ENCODE results near the gene BROX.
"Not testable (repeated sequence)": the region's sequence is repeated elsewhere in the genome, so short reads cannot be mapped to it uniquely, and the experiment has no call there.

Gene BROX

GRCh38 chr1:222739929-222740328, 27.6 kb downstream of the BROX start:
- no peak for TF ChIP-seq CTCF (IDR thresholded peaks at IDR 0.05; ENCODE audit: extremely low read depth, insufficient read depth, missing control alignments)
- in situ Hi-C loops (cut with MboI; ENCODE audit: low pct_unique_long_range_greater_than_20kb, low sequenced_read_pairs, unreplicated experiment) = no loop called here
- no peak for DNase-seq (ENCODE audit: low spot score)

- DNase-seq (ENCODE audit: low spot score) = not testable (repeated sequence)
These were observed 29.5 kb downstream of the BROX start for GRCh38 chr1:222741630-222742457.

GRCh38 chr1:222749927-222750326, 37.6 kb downstream of the BROX start:
- in situ Hi-C loops (cut with MboI; ENCODE audit: low pct_unique_long_range_greater_than_20kb, low sequenced_read_pairs, unreplicated experiment) = no loop called here
- no peak for DNase-seq (ENCODE audit: low spot score)

More at GRCh38 chr1:222741630-222742457, 29.5 kb downstream of the BROX start:
- in situ Hi-C loops (cut with MboI; ENCODE audit: low pct_unique_long_range_greater_than_20kb, low sequenced_read_pairs, unreplicated experiment) = not testable (repeated sequence)

GRCh38 chr1:222750651-222751050, 38.3 kb downstream of the BROX start:
- no peak for DNase-seq (ENCODE audit: low spot score)
- TF ChIP-seq CTCF (IDR thresholded peaks at IDR 0.05; ENCODE audit: extremely low read depth, insufficient read depth, missing control alignments) = no peak
- in situ Hi-C loops (cut with MboI; ENCODE audit: low pct_unique_long_range_greater_than_20kb, low sequenced_read_pairs, unreplicated experiment) = no loop called here

More at GRCh38 chr1:222749927-222750326, 37.6 kb downstream of the BROX start:
- no peak for TF ChIP-seq CTCF (IDR thresholded peaks at IDR 0.05; ENCODE audit: extremely low read depth, insufficient read depth, missing control alignments)

GRCh38 chr1:222751255-222751654, 38.9 kb downstream of the BROX start:
- in situ Hi-C loops (cut with MboI; ENCODE audit: low pct_unique_long_range_greater_than_20kb, low sequenced_read_pairs, unreplicated experiment) = no loop called here
- TF ChIP-seq CTCF (IDR thresholded peaks at IDR 0.05; ENCODE audit: extremely low read depth, insufficient read depth, missing control alignments) = no peak
- DNase-seq (ENCODE audit: low spot score) = no peak

- DNase-seq (ENCODE audit: low spot score) = no peak
- in situ Hi-C loops (cut with MboI; ENCODE audit: low pct_unique_long_range_greater_than_20kb, low sequenced_read_pairs, unreplicated experiment) = no loop called here
- no peak for TF ChIP-seq CTCF (IDR thresholded peaks at IDR 0.05; ENCODE audit: extremely low read depth, insufficient read depth, missing control alignments)
These were observed 42.2 kb downstream of the BROX start for GRCh38 chr1:222754366-222755139.

All from GM13977 (cell line).